NCI-H748 (cell line): Measurements from ENCODE around the gene CDK5RAP2.

Experiments
- DNase-seq: peaks from one replicate; lab custom pipeline; 2025; ENCODE audit not compliant: unreplicated experiment; lab: John Stamatoyannopoulos, UW

Gene CDK5RAP2

GRCh38 chr9:120362446-120362845, 217.5 kb downstream of the CDK5RAP2 start:
- DNase-seq = no peak

DNA sequence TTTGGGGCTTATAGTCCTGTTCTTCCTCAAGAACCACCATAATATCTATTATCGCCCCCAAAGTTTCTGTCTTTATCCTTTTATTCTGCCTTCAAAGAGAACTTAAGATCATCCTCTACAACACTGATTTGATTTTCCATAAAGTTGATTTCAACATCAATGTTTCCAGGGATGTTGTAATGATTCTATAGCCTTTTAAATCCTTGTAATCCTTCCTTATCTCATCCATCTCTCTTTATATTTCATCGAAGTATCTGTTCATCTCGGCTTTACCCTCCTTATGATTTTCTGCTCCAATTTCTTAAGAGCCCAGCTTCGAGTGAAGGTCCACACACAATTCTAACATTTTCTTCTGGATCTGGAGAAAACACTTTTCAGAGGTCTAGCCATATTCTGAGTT, 218.4 kb downstream of the CDK5RAP2 start:
- no peak for DNase-seq

DNA sequence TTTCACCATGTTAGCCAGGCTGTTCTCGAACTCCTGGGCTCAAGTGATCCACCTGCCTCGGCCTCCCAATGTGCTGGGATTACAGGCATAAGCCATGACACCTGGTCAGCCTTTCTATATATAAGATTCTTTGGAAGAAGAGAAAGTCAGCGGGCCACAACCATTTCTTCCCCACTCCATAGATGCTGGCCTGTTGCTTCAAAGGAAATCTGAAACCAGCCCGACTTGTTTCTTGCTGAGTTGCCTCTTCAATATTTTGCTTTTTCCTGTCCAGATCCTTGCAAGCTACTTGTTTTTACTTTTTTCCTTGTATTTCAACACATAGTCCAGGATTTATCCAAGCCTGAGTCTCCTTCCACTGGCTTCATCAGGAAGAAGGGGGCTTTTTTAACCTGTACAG, 219.5 kb downstream of the CDK5RAP2 start:
- no peak for DNase-seq

DNA sequence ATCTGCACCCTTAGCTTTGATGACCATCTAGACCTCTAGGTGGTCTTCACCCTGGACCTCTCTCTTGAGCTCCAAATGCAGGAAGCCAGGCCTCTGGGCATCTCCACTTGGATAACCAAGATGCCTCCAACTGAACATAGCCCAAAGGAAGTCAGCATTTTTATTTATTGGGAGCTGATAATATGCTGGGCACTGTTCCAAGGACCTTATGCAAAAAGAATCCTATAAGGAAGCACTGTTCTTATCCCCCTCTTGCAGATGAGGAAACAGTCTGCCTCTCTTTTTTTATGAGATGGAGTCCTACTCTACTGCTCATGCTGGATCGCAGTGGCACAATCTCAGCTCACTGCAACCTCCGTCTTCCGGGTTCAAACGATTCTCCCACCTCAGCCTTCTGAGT, 219.9 kb downstream of the CDK5RAP2 start:
- no peak for DNase-seq

DNA sequence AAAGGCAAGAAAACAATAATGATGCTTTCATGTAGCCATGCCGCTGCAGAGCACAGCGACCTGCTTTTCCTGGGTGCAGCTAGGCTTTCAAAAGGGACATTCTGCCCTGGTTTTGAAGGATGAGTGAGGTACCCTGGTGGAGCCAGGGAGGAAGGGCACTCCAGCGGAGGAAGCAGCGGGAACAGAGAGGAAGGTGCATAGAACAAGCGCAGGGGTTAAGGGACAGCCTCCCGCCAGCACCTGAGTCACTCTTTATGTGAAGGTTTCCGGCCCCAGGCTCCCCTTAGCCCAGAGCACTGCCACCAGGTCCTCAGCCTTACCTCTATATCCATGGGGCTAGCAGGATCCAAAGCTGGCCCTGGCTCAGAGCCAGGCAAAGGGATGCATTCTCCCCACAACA, 221.1 kb downstream of the CDK5RAP2 start:
- no peak for DNase-seq

- no peak for DNase-seq
Observed at GRCh38 chr9:120353506-120353905, 226.5 kb downstream of the CDK5RAP2 start.

- no peak for DNase-seq
Observed at GRCh38 chr9:120351106-120351505, 228.9 kb downstream of the CDK5RAP2 start.

DNA sequence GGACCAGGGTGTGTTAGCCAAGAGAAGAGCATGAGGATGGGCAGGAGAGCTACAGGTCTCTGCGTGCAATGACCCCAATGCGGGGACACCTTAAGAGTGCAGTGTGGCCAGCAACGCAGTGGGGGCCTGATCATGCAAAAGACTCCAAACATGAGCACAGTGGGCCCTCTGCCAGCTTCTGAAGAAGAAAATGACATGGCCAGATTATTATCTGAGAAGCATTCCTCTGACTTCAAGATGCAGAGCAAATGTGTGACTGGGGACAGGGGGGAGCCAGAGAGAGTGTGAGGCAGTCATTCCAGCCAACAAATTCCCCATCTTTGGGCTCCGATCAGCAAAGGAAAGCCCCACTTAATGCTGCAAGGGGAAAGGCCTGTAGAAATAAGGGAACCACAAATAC, 229.4 kb downstream of the CDK5RAP2 start:
- no peak for DNase-seq

DNA sequence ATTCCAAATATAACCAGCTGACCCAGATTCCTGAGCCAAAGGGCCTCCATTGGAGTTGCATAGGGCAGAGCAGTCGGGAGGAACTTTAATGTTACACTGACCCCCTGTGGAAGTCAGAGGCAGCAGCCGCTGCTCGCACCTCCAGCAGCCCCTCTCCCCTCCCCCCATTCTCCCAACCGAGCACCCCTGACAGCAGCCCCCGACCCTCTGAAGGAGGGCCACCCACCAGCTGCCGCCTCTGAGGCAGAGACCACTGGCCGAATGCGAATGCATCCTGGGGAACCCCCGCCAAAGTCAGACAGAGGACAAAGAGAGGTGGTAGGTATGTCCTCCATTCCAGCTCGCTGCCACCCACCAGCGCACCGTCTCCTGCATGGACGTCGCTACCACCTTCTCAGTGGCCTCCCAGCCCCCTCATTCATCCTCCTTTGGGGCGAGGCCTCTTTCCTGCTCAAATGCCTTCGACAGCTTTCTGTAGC, 231.0 kb downstream of the CDK5RAP2 start:
- DNase-seq = peak; percentile 71

GRCh38 chr9:120345379-120345778, 234.6 kb downstream of the CDK5RAP2 start:
- no peak for DNase-seq

GRCh38 chr9:120344230-120344629, 235.7 kb downstream of the CDK5RAP2 start:
- DNase-seq = no peak

DNA sequence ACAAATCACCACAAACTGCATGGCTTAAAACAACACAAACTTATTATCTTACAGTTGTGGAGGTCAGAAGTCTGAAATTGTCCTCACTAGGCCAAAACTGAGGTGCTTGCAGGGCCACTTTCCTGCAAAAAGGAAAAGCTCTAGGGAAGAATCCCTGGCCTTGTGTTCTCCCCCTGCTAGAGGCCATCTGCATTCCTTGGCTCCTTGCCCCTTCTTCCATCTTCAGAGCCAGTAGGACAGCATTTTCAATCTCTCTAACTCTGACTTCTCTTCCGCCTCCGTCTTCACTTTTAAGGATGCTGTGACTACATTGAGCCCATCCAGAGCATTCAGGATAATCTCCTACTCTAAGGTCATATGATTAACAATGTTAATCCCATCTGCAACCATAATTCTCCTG, 236.6 kb downstream of the CDK5RAP2 start:
- no peak for DNase-seq
